GM19463 (cell line): Measurements from ENCODE around the gene SLC23A2.
"Not testable (repeated sequence)": the region's sequence is repeated elsewhere in the genome, so short reads cannot be mapped to it uniquely, and the experiment has no call there.

Source experiments
- ATAC-seq: cut with Tn5 transposase; IDR thresholded peaks from one replicate; pipeline ENCODE4 v1.9.1; 2021; ENCODE audit warnings: mild to moderate bottlenecking, moderate library complexity; ENCODE audit not compliant: unreplicated experiment

SLC23A2 gene

GRCh38 chr20:5001174-5002076, at the start of gene SLC23A2:
Gene SLC23A2 (minus strand): TSS chr20:5001510. CDS start chr20:4932562, 68,948 bp downstream.
- peak; percentile 64 for ATAC-seq

- ATAC-seq = no peak
Measured at GRCh38 chr20:5046656-5047339, 45.5 kb upstream of the SLC23A2 start.

- no peak for ATAC-seq
Measured at GRCh38 chr20:5045906-5046305, 44.6 kb upstream of the SLC23A2 start.

GRCh38 chr20:5044075-5044620, 42.8 kb upstream of the SLC23A2 start:
- no peak for ATAC-seq

- ATAC-seq = no peak
Measured at GRCh38 chr20:5041433-5041832, 40.1 kb upstream of the SLC23A2 start.

GRCh38 chr20:5040345-5040744, 39.0 kb upstream of the SLC23A2 start:
- ATAC-seq = no peak

GRCh38 chr20:5039889-5040288, 38.6 kb upstream of the SLC23A2 start:
- ATAC-seq = no peak

- ATAC-seq = no peak
Measured at GRCh38 chr20:5039255-5039657, 37.9 kb upstream of the SLC23A2 start.

GRCh38 chr20:5036828-5037227, 35.5 kb upstream of the SLC23A2 start:
- ATAC-seq = no peak

GRCh38 chr20:5035518-5035917, 34.2 kb upstream of the SLC23A2 start:
- ATAC-seq = not testable (repeated sequence)

GRCh38 chr20:5033566-5033965, 32.3 kb upstream of the SLC23A2 start:
- ATAC-seq = no peak

GRCh38 chr20:5031701-5032100, 30.4 kb upstream of the SLC23A2 start:
- not testable (repeated sequence) for ATAC-seq

- ATAC-seq = no peak
Measured at GRCh38 chr20:5031206-5031557, 29.9 kb upstream of the SLC23A2 start.

- no peak for ATAC-seq
Measured at GRCh38 chr20:5030348-5031205, 29.3 kb upstream of the SLC23A2 start.

GRCh38 chr20:5028258-5029059, 27.1 kb upstream of the SLC23A2 start:
- ATAC-seq = not testable (repeated sequence)

- no peak for ATAC-seq
Measured at GRCh38 chr20:5024982-5025381, 23.7 kb upstream of the SLC23A2 start.

- ATAC-seq = no peak
Measured at GRCh38 chr20:5024103-5024502, 22.8 kb upstream of the SLC23A2 start.

GRCh38 chr20:5023171-5023570, 21.9 kb upstream of the SLC23A2 start:
- ATAC-seq = not testable (repeated sequence)

- ATAC-seq = no peak
Measured at GRCh38 chr20:5020760-5021159, 19.4 kb upstream of the SLC23A2 start.
